Esophagus muscularis mucosa (tissue), 4 donors: ENCODE data around the gene XRN2. TPM values are rescaled to one million over a fixed set of nuclear protein-coding genes. Genes with fewer than 3 reads are reported as not detected.

ENCODE experiments used
- DNase-seq: peaks from one replicate; pipeline ENCODE4 v3.0.0-alpha.2; 2017; ENCODE audit errors: extremely low spot score
- H3K27ac ChIP-seq, 4 donors: fragments of 200-600 bp; sonication (generic); replicated peaks in 1 of 4; 1 replicate in 3 of 4; 2 replicates in 1 of 4; pipeline ENCODE4 v1.5.1; 2016 to 2019; ENCODE audit warnings: mild to moderate bottlenecking in 1 of 4
- H3K27me3 ChIP-seq, 4 donors: fragments of 200-600 bp; sonication (generic); one replicate each; pipeline versions ENCODE4 v1.5.1 to v1.6.0; 2016 to 2019
- H3K36me3 ChIP-seq, 4 donors: fragments of 200-600 bp; sonication (generic); one replicate each; pipeline ENCODE4 v1.5.1; 2016 to 2019
- H3K4me1 ChIP-seq, 4 donors: fragments of 200-600 bp; sonication (generic); one replicate each; pipeline ENCODE4 v1.5.1; 2016 to 2019
- H3K4me3 ChIP-seq, 4 donors: fragments of 200-600 bp; sonication (generic); 1 replicate in 2 of 4; 2 replicates in 2 of 4; pipeline ENCODE4 v1.5.1; 2016 to 2019; ENCODE audit warnings: mild to moderate bottlenecking in 4 of 4, moderate library complexity in 1 of 4
- H3K9me3 ChIP-seq, 4 donors: fragments of 200-600 bp; sonication (generic); 1 replicate in 3 of 4; 2 replicates in 1 of 4; pipeline ENCODE4 v1.5.1; 2016 to 2019
- CTCF ChIP-seq, 3 experiments: fragments of 200-600 bp in 2 of 3; fragments of 450-650 bp in 1 of 3; sonication (generic) in 2 of 3; IDR thresholded peaks; one replicate each; pipeline ENCODE4 v1.5.1; 2017 to 2019; ENCODE audit warnings: antibody characterized with exemption in 3 of 3, mild to moderate bottlenecking in 2 of 3, moderate library complexity in 1 of 3
- EP300 ChIP-seq: sonication (generic); formaldehyde crosslinking; IDR thresholded peaks from one replicate; pipeline ENCODE4 v1.6.1; 2017; ENCODE audit warnings: antibody characterized with exemption
- POLR2A ChIP-seq: fragments of 450-650 bp; IDR thresholded peaks from one replicate; pipeline ENCODE4 v1.6.1; 2017; ENCODE audit warnings: antibody characterized with exemption, moderate library complexity, mild to moderate bottlenecking, low read depth
- POLR2AphosphoS5 ChIP-seq, 2 donors: sonication (generic); formaldehyde crosslinking; IDR thresholded peaks; one replicate each; pipeline ENCODE4 v1.6.1; 2017; ENCODE audit warnings: antibody characterized with exemption in 2 of 2
- WGBS: methylation state at CpG from one replicate; pipeline ENCODE4 v1.1.5; 2018; 5-methylcytosine and 5-hydroxymethylcytosine counted together
- intact Hi-C: fragments of 100-400 bp; cut with DNase I; formaldehyde crosslinking; loops from one replicate; pipeline ENCODE4 v1.15.1; 2023
- total RNA-seq, 4 donors: library from RNA; depleted of rRNA; stranded (reverse); fragments of >200 nt; gene quantifications; one replicate each; pipeline versions ENCODE4 v1.1.0 to v1.2.1, GENCODE V29; 2016

XRN2 gene
- total RNA-seq, 4 donors from 2014 or later: 49.0 to 76.9 (median 56.7) TPM

GRCh38 chr20:21270806-21271205 lies 32.3 kb upstream of the XRN2 start:
- intact Hi-C loops: no loop called here
- Histone ChIP-seq H3K27me3 (peaks cover 0 to 9% (median 0%) of the 10 kb centered on the region in 4 donors), H3K9me3 (peaks cover 0 to 16% (median 4%) of the 10 kb centered on the region in 4 donors), H3K27ac (no peak overlapping the region), H3K4me1 (no peaks in the 10 kb centered on the region), H3K4me3 (no peak overlapping the region), H3K36me3 (no peaks in the 10 kb centered on the region)
- 83% methylated on average over 8 of the region's 8 CpGs for WGBS
- no peak for DNase-seq
- TF ChIP-seq POLR2AphosphoS5 (IDR thresholded peaks at IDR 0.05) (no peak), CTCF (IDR thresholded peaks at IDR 0.05) (no peak), EP300 (no peak)

DNA sequence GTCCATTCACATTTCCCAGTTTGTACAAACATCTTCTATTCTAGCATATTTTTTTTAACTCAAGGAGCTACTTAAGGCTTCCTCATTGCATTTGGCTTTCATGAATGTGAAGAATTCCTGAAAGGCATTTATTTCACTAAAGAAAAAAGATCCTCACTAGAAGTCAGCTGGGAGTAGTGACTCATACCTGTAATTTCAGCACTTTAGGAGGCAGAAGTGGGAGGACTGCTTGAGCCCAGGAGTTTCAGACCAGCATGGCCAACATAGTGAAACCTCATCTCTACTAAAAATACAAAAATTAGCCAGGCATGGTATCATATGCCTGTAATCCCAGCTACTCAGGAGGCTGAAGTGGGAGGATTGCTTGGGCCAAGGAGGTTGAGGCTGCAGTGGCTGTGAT lies 30.9 kb upstream of the XRN2 start:
- peaks cover 0 to 9% (median 0%) of the 10 kb centered on the region in 4 donors for H3K27me3 ChIP-seq
- peaks cover 0 to 9% (median 4%) of the 10 kb centered on the region in 4 donors for H3K9me3 ChIP-seq
- no peak for TF ChIP-seq POLR2A
- no peak for TF ChIP-seq POLR2AphosphoS5 (IDR thresholded peaks at IDR 0.05)
- no peak for TF ChIP-seq CTCF (IDR thresholded peaks at IDR 0.05)
- TF ChIP-seq EP300: no peak
- no peak overlapping the region for H3K27ac ChIP-seq
- H3K4me1 ChIP-seq: no peaks in the 10 kb centered on the region
- DNase-seq: no peak
- H3K36me3 ChIP-seq: no peaks in the 10 kb centered on the region
- intact Hi-C loops: no loop called here
- no peak overlapping the region for H3K4me3 ChIP-seq

DNA sequence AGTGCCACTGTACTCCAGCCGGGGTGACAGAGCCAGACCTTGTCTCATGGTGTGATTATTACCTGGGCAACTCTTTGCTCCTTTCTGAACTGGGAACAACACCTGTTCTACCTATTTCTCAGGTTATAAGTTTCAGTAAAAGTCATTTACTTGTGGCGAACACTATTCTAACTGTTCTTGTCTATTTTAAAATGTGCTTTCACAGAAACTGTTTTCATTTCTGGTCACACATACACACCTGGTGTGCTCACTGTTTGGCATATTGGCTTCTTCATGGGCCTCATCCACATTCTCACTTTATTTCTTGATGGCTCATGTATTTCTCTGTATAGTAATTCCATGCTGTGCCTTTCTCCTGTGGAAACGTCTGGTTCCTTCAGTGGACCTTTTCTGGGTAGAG lies 30.5 kb upstream of the XRN2 start:
- H3K4me3 ChIP-seq: no peak overlapping the region
- TF ChIP-seq POLR2A: no peak
- TF ChIP-seq EP300: no peak
- TF ChIP-seq CTCF (IDR thresholded peaks at IDR 0.05): no peak
- DNase-seq: no peak
- no peaks in the 10 kb centered on the region for H3K36me3 ChIP-seq
- H3K4me1 ChIP-seq: no peaks in the 10 kb centered on the region
- 82% methylated on average over 3 of the region's 3 CpGs for WGBS
- intact Hi-C loops: no loop called here
- no peak overlapping the region for H3K27ac ChIP-seq
- peaks cover 0 to 9% (median 0%) of the 10 kb centered on the region in 4 donors for H3K27me3 ChIP-seq
- peaks cover 0 to 8% (median 4%) of the 10 kb centered on the region in 4 donors for H3K9me3 ChIP-seq

DNA sequence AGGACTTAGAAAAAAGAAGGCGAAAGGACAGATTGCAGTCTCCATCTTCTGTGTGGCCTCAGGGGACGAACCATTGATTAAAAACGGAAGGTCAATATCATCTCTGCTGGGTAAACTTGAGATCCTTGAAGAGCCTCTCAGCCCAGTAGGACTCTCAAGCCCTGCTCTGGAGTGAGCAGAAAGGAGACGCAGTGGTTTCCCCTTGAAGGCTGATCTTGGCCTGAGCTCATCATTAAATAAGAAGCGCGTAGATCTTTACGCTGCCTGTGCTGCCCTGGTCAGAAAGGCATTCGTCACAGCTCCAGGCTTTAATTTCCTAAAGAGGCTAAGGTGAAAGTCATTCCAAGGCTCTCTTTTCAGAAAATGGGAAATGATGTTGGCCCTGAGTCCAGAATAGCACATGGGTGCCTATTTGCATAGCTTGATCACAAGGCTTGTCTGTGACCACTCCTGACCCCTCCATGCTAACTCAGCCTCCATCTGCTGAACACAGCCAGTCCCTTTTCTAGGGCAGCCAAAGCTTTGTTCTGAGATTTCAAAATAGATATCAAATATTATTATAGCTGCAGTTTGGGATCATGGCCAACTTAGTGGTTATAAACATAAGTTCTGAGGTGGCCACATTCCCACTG lies 29.3 kb upstream of the XRN2 start:
- 90% methylated on average over 8 of the region's 8 CpGs for WGBS
- intact Hi-C loops: no loop called here
- no peak for DNase-seq
- no peak overlapping the region for H3K27ac ChIP-seq
- H3K27me3 ChIP-seq: peaks cover 0 to 9% (median 0%) of the 10 kb centered on the region in 4 donors
- H3K4me3 ChIP-seq: no peak overlapping the region
- H3K9me3 ChIP-seq: peaks cover 0 to 8% (median 4%) of the 10 kb centered on the region in 4 donors
- H3K4me1 ChIP-seq: no peaks in the 10 kb centered on the region
- no peaks in the 10 kb centered on the region for H3K36me3 ChIP-seq
- no peak for TF ChIP-seq POLR2A
- no peak for TF ChIP-seq EP300
- TF ChIP-seq POLR2AphosphoS5 (IDR thresholded peaks at IDR 0.05): no peak
- no peak for TF ChIP-seq CTCF (IDR thresholded peaks at IDR 0.05)

DNA sequence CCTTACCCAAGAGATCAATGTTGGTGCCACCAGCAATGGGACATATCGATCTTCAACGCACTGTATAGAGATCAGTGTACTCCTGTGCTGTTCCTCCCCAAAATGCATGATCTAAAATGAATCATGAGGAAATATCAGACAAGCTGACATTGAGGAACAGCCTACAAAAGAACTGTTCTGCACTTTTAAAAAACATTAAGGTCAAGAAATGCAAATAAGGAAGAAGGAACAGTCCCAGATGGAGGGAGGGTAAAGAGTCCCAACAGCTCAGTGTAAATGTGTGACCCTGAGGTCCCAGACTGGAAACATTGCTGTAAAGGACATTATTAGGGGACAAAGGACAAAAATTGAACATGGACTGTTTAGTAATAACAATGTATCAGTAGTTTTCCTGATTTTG lies 24.3 kb upstream of the XRN2 start:
- 95% methylated on average over 2 of the region's 2 CpGs for WGBS

More for the DNA sequence above, 24.3 kb upstream of the XRN2 start:
- Histone ChIP-seq H3K27me3 (peaks cover 0 to 14% (median 0%) of the 10 kb centered on the region in 4 donors), H3K27ac (no peak overlapping the region), H3K4me3 (no peak overlapping the region), H3K9me3 (no peaks in the 10 kb centered on the region), H3K4me1 (no peaks in the 10 kb centered on the region), H3K36me3 (no peaks in the 10 kb centered on the region)
- intact Hi-C loops: no loop called here
- DNase-seq: no peak
- TF ChIP-seq EP300 (no peak), CTCF (IDR thresholded peaks at IDR 0.05) (no peak), POLR2A (no peak), POLR2AphosphoS5 (IDR thresholded peaks at IDR 0.05) (no peak)
